Ascending aorta (tissue), 2 donors: ENCODE data around the gene SOS2. TPM values are rescaled to one million over a fixed set of nuclear protein-coding genes. Genes with fewer than 3 reads are reported as not detected.

Experiments
- DNase-seq, 2 donors: peaks; one replicate each; pipeline ENCODE4 v3.0.0-alpha.2; 2019; ENCODE audit warnings: low spot score in 2 of 2
- H3K27ac ChIP-seq, 2 donors: fragments of 200-600 bp; sonication (generic); one replicate each; pipeline ENCODE4 v1.5.1; 2016 to 2017; ENCODE audit warnings: mild to moderate bottlenecking in 1 of 2
- H3K27me3 ChIP-seq: fragments of 200-600 bp; sonication (generic); one replicate; pipeline ENCODE4 v1.5.1; 2017
- H3K36me3 ChIP-seq, 2 donors: fragments of 200-600 bp; sonication (generic); one replicate each; pipeline ENCODE4 v1.5.1; 2016
- H3K4me1 ChIP-seq, 2 donors: fragments of 200-600 bp; sonication (generic); one replicate each; pipeline ENCODE4 v1.5.1; 2016 to 2017; ENCODE audit warnings: mild to moderate bottlenecking in 1 of 2
- H3K4me3 ChIP-seq, 2 donors: fragments of 200-600 bp; sonication (generic); one replicate each; pipeline ENCODE4 v1.5.1; 2016 to 2017; ENCODE audit warnings: mild to moderate bottlenecking in 1 of 2
- H3K9me3 ChIP-seq, 2 donors: fragments of 200-600 bp; sonication (generic); one replicate each; pipeline ENCODE4 v1.5.1; 2016
- CTCF ChIP-seq, 3 experiments: fragments of 200-600 bp in 2 of 3; fragments of 450-650 bp in 1 of 3; sonication (generic) in 2 of 3; IDR thresholded peaks; one replicate each; pipeline ENCODE4 v1.5.1; 2016 to 2019; ENCODE audit warnings: antibody characterized with exemption in 3 of 3, mild to moderate bottlenecking in 1 of 3, moderate library complexity in 1 of 3
- intact Hi-C: fragments of 100-400 bp; cut with DNase I; formaldehyde crosslinking; loops from one replicate; pipeline ENCODE4 v1.15.1; 2023
- total RNA-seq: library from RNA; depleted of rRNA; stranded (reverse); fragments of >200 nt; gene quantifications from one replicate; pipeline ENCODE4 v1.1.0, GENCODE V29; 2016

The SOS2 gene
- total RNA-seq, 1 donor from 2014 or later: 7.3 TPM

- Histone ChIP-seq H3K27ac (no peak overlapping the region), H3K36me3 (no peaks in the 10 kb centered on the region), H3K9me3 (no peaks in the 10 kb centered on the region), H3K4me3 (no peak overlapping the region), H3K27me3 (no peaks in the 10 kb centered on the region), H3K4me1 (peaks cover 0 to 16% of the 10 kb centered on the region in 2 donors)
- DNase-seq: no peak
- intact Hi-C loops: no loop called here
- TF ChIP-seq CTCF (IDR thresholded peaks at IDR 0.05): no peak
Measured at GRCh38 chr14:50215416-50215815, 16.0 kb downstream of the SOS2 start.

- intact Hi-C loops: no loop called here
- H3K9me3 ChIP-seq: no peaks in the 10 kb centered on the region
- H3K4me3 ChIP-seq: no peak overlapping the region
- H3K4me1 ChIP-seq: peaks cover 0 to 16% of the 10 kb centered on the region in 2 donors
- H3K27me3 ChIP-seq: no peaks in the 10 kb centered on the region
- TF ChIP-seq CTCF (IDR thresholded peaks at IDR 0.05): no peak
- no peak overlapping the region for H3K27ac ChIP-seq
- DNase-seq: no peak
- no peaks in the 10 kb centered on the region for H3K36me3 ChIP-seq
Measured at GRCh38 chr14:50213795-50214194, 17.6 kb downstream of the SOS2 start.

- peaks cover 0 to 16% of the 10 kb centered on the region in 2 donors for H3K4me1 ChIP-seq
- DNase-seq: no peak
- no peaks in the 10 kb centered on the region for H3K36me3 ChIP-seq
- H3K27me3 ChIP-seq: no peaks in the 10 kb centered on the region
- intact Hi-C loops: no loop called here
- H3K27ac ChIP-seq: no peak overlapping the region
- H3K4me3 ChIP-seq: no peak overlapping the region
- H3K9me3 ChIP-seq: no peaks in the 10 kb centered on the region
- no peak for TF ChIP-seq CTCF (IDR thresholded peaks at IDR 0.05)
Measured at GRCh38 chr14:50212726-50213125, 18.7 kb downstream of the SOS2 start.

GRCh38 chr14:50210074-50210473 lies 21.3 kb downstream of the SOS2 start:
- intact Hi-C loops: no loop called here
- DNase-seq: no peak
- TF ChIP-seq CTCF (IDR thresholded peaks at IDR 0.05): no peak
- H3K4me1 ChIP-seq: peaks cover 0 to 8% of the 10 kb centered on the region in 2 donors
- no peaks in the 10 kb centered on the region for H3K9me3 ChIP-seq
- H3K27me3 ChIP-seq: no peaks in the 10 kb centered on the region
- no peak overlapping the region for H3K27ac ChIP-seq
- no peaks in the 10 kb centered on the region for H3K36me3 ChIP-seq
- H3K4me3 ChIP-seq: no peak overlapping the region

- intact Hi-C loops: no loop called here
- Histone ChIP-seq H3K9me3 (no peaks in the 10 kb centered on the region), H3K27me3 (no peaks in the 10 kb centered on the region), H3K27ac (no peak overlapping the region), H3K4me3 (no peak overlapping the region), H3K4me1 (no peaks in the 10 kb centered on the region), H3K36me3 (peaks cover 39 to 51% of the 10 kb centered on the region in 2 donors)
- no peak for DNase-seq
- TF ChIP-seq CTCF (IDR thresholded peaks at IDR 0.05): no peak
Measured at GRCh38 chr14:50198499-50198898, 32.9 kb downstream of the SOS2 start.

GRCh38 chr14:50191499-50191898 lies 39.9 kb downstream of the SOS2 start:
- Histone ChIP-seq H3K4me3 (no peak overlapping the region), H3K27me3 (no peaks in the 10 kb centered on the region), H3K27ac (no peak overlapping the region), H3K9me3 (no peaks in the 10 kb centered on the region), H3K36me3 (peaks cover 28 to 41% of the 10 kb centered on the region in 2 donors), H3K4me1 (no peaks in the 10 kb centered on the region)
- DNase-seq: no peak
- intact Hi-C loops: no loop called here
- no peak for TF ChIP-seq CTCF (IDR thresholded peaks at IDR 0.05)
